Spleen (tissue), 7 donors: Measurements from ENCODE around the gene POLD3.

Experiments
- CTCF ChIP-seq, 11 experiments: fragments of 200-600 bp in 7 of 11; fragments of 450-650 bp in 4 of 11; sonication (generic) in 4 of 11; IDR thresholded peaks in 8 of 11; conservative IDR thresholded peaks in 3 of 11; 1 replicate in 7 of 11; 2 replicates in 4 of 11; pipeline versions ENCODE4 v1.4.0 to v1.8.0; 2016 to 2021; ENCODE audit warnings: antibody characterized with exemption in 11 of 11, inconsistent platforms in 4 of 11, mild to moderate bottlenecking in 1 of 11
- POLR2A ChIP-seq, 3 donors: fragments of 450-650 bp; IDR thresholded peaks; one replicate each; pipeline ENCODE4 v1.5.1; 2017; ENCODE audit warnings: antibody characterized with exemption in 3 of 3, mild to moderate bottlenecking in 1 of 3
- POLR2AphosphoS5 ChIP-seq, 3 donors: sonication (generic); formaldehyde crosslinking; IDR thresholded peaks; one replicate each; pipeline ENCODE4 v1.5.1; 2017; ENCODE audit warnings: antibody characterized with exemption in 3 of 3
- donor health status: DM: no; HTN: no; CAD: no; lungs with moderate emphysema.
- donor health status: DM: no; HTN: no; CAD: no.
- donor health status: DM: no; HTN: no; CAD: no.

GRCh38 chr11:74579577-74580270 lies 12.7 kb upstream of the POLD3 start:
- no peak for TF ChIP-seq CTCF (IDR thresholded peaks at IDR 0.05 in 8 of 11, conservative IDR thresholded peaks at IDR 0.05 in 3 of 11)
- TF ChIP-seq POLR2A (IDR thresholded peaks at IDR 0.05): no peak
- no peak for TF ChIP-seq POLR2AphosphoS5 (IDR thresholded peaks at IDR 0.05)
